Measurements from ENCODE around the gene TDRD7.

GRCh38 chr9:97501177-97501971, 89.5 kb downstream of the TDRD7 start, which contains the start of gene TMOD1:
- TF ChIP-seq, protein P1, sequence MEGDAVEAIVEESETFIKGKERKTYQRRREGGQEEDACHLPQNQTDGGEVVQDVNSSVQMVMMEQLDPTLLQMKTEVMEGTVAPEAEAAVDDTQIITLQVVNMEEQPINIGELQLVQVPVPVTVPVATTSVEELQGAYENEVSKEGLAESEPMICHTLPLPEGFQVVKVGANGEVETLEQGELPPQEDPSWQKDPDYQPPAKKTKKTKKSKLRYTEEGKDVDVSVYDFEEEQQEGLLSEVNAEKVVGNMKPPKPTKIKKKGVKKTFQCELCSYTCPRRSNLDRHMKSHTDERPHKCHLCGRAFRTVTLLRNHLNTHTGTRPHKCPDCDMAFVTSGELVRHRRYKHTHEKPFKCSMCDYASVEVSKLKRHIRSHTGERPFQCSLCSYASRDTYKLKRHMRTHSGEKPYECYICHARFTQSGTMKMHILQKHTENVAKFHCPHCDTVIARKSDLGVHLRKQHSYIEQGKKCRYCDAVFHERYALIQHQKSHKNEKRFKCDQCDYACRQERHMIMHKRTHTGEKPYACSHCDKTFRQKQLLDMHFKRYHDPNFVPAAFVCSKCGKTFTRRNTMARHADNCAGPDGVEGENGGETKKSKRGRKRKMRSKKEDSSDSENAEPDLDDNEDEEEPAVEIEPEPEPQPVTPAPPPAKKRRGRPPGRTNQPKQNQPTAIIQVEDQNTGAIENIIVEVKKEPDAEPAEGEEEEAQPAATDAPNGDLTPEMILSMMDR (conservative IDR thresholded peaks at IDR 0.05): peak; percentile 73
- TF ChIP-seq ZFX (IDR thresholded peaks at IDR 0.05): no peak

Measured in C4-2B (cell line).